Cardiac septum (tissue), 1 donor: ENCODE measurements around the gene FDX2. TPM values are rescaled to one million over a fixed set of nuclear protein-coding genes. Genes with fewer than 3 reads are reported as not detected.

Source experiments
- DNase-seq: peaks from one replicate; pipeline ENCODE4 v3.0.0-alpha.2; 2020; ENCODE audit warnings: low spot score
- intact Hi-C: fragments of 100-400 bp; cut with DNase I; formaldehyde crosslinking; loops from one replicate; pipeline ENCODE4 v1.14.0; 2022
- total RNA-seq: library from RNA; stranded (reverse); fragmentation: NEBNext Ultra II Directional; extraction: Animal tissue kit (Norgen Biotek cat#: 25700); gene quantifications from one replicate; pipeline ENCODE4 v1.2.1, GENCODE V29; 2021
- donor health status: DM: no; HTN: no; CAD: no.

Gene FDX2
- total RNA-seq, 1 donor from 2014 or later = 16.9 TPM

- DNase-seq = no peak
- intact Hi-C loops = no loop called here
Observed at GRCh38 chr19:10262771-10263170, 53.0 kb downstream of the FDX2 start.

- intact Hi-C loops = no loop called here
- no peak for DNase-seq
Observed at GRCh38 chr19:10260141-10260584, 55.7 kb downstream of the FDX2 start.

Other genes starting within 250 kb of the FDX2 start
- 9.4 TPM for gene SHFL, start 229.7 kb downstream of the FDX2 start, total RNA-seq
- gene ANGPTL6, start 213.3 kb downstream of the FDX2 start, total RNA-seq = 0.19 TPM
- 29.5 TPM for gene PPAN, start 209.7 kb downstream of the FDX2 start, total RNA-seq
- gene P2RY11, start 204.3 kb downstream of the FDX2 start, total RNA-seq = 10.0 TPM
- gene EIF3G, start 196.1 kb downstream of the FDX2 start, total RNA-seq = 126 TPM
- 27.3 TPM for gene DNMT1, start 121.1 kb downstream of the FDX2 start, total RNA-seq
- 3.6 TPM for gene S1PR2, start 84.7 kb downstream of the FDX2 start, total RNA-seq
- gene MRPL4, start 63.8 kb downstream of the FDX2 start, total RNA-seq = 71.8 TPM
- gene ICAM1, start 44.9 kb downstream of the FDX2 start, total RNA-seq = 9.8 TPM
- 0.46 TPM for gene ICAM4, start 29.1 kb downstream of the FDX2 start, total RNA-seq
- gene ICAM5, start 26.1 kb downstream of the FDX2 start, total RNA-seq = 0.67 TPM
- gene ZGLP1, start 6.2 kb downstream of the FDX2 start, total RNA-seq = 1.9 TPM
- gene RAVER1, start 17.5 kb upstream of the FDX2 start, total RNA-seq = 17.8 TPM
- gene ICAM3, start 23.6 kb upstream of the FDX2 start, total RNA-seq = 14.4 TPM
- 66.2 TPM for gene TYK2, start 64.6 kb upstream of the FDX2 start, total RNA-seq
- 140 TPM for gene CDC37, start 87.5 kb upstream of the FDX2 start, total RNA-seq
- 8.2 TPM for gene PDE4A, start 104.5 kb upstream of the FDX2 start, total RNA-seq
- gene KEAP1, start 187.3 kb upstream of the FDX2 start, total RNA-seq = 66.7 TPM
- 0.75 TPM for gene S1PR5, start 201.4 kb upstream of the FDX2 start, total RNA-seq
- 47.6 TPM for gene ATG4D, start 227.9 kb upstream of the FDX2 start, total RNA-seq
- 10.8 TPM for gene KRI1, start 250.0 kb upstream of the FDX2 start, total RNA-seq